ENCODE measurements around the gene MUTYH. TPM values are rescaled to one million over a fixed set of nuclear protein-coding genes. Genes with fewer than 3 reads are reported as not detected.
"Not testable (repeated sequence)": the region's sequence is repeated elsewhere in the genome, so short reads cannot be mapped to it uniquely, and the experiment has no call there.

Gene MUTYH
- total RNA-seq = 10 to 100 TPM; 15.2 to 27.4 TPM

- Histone ChIP-seq H3K9me3 (no peaks in the 10 kb centered on the region), H3K36me3 (peaks cover 24% of the 10 kb centered on the region), H3K27ac (peak within 1 kb of the TSS; percentile 98 to 100), H3K4me3 (peak within 1 kb of the TSS; percentile 94), H3K27me3 (replicated peaks; ENCODE audit: insufficient read depth) (no peaks in the 10 kb centered on the region), H3K4me1 (ENCODE audit: control insufficient read depth in 1 of 2, low read depth in 2 of 2) (peaks cover 13 to 30% of the 10 kb centered on the region in 2 donors)
- no peak for TF ChIP-seq CTCF (IDR thresholded peaks at IDR 0.05)
- DNase-seq (ENCODE audit: low spot score) (peak; percentile 57), ATAC-seq (ENCODE audit: insufficient number of reproducible peaks, low FRiP score, low read depth) (peak; percentile 62)
These were observed at the start of gene MUTYH, which contains the start of gene TOE1 for GRCh38 chr1:45339789-45340558. TSS of gene MUTYH (minus strand) at chr1:45340440. CDS start at chr1:45334505, 5,935 bp downstream. TSS of gene TOE1 (plus strand) at chr1:45340170. CDS start at chr1:45340253, 83 bp downstream.

- H3K27me3 ChIP-seq (replicated peaks; ENCODE audit: insufficient read depth) = no peaks in the 10 kb centered on the region
- no peaks in the 10 kb centered on the region for H3K4me1 ChIP-seq (ENCODE audit: control insufficient read depth in 1 of 2, low read depth in 2 of 2)
- no peak for TF ChIP-seq CTCF (IDR thresholded peaks at IDR 0.05)
- ATAC-seq (ENCODE audit: insufficient number of reproducible peaks, low FRiP score, low read depth) (no peak), DNase-seq (ENCODE audit: low spot score) (no peak)
- no peak overlapping the region for H3K4me3 ChIP-seq
- H3K9me3 ChIP-seq = no peaks in the 10 kb centered on the region
- no peaks in the 10 kb centered on the region for H3K36me3 ChIP-seq
- no peak overlapping the region for H3K27ac ChIP-seq
These were observed 46.0 kb upstream of the MUTYH start for GRCh38 chr1:45386219-45386618.

GRCh38 chr1:45385302-45385701 is 45.1 kb upstream of the MUTYH start:
- H3K27ac ChIP-seq = no peak overlapping the region
- no peak for TF ChIP-seq CTCF (IDR thresholded peaks at IDR 0.05)
- DNase-seq (ENCODE audit: low spot score) (no peak), ATAC-seq (ENCODE audit: insufficient number of reproducible peaks, low FRiP score, low read depth) (no peak)
- H3K27me3 ChIP-seq (replicated peaks; ENCODE audit: insufficient read depth) = no peaks in the 10 kb centered on the region
- H3K9me3 ChIP-seq = no peaks in the 10 kb centered on the region
- no peaks in the 10 kb centered on the region for H3K4me1 ChIP-seq (ENCODE audit: control insufficient read depth in 1 of 2, low read depth in 2 of 2)
- no peaks in the 10 kb centered on the region for H3K36me3 ChIP-seq
- no peak overlapping the region for H3K4me3 ChIP-seq

- DNase-seq (ENCODE audit: low spot score); ATAC-seq (ENCODE audit: insufficient number of reproducible peaks, low FRiP score, low read depth); H3K9me3 ChIP-seq; H3K4me1 ChIP-seq (ENCODE audit: control insufficient read depth in 1 of 2, low read depth in 2 of 2); H3K36me3 ChIP-seq; H3K27me3 ChIP-seq (replicated peaks; ENCODE audit: insufficient read depth); H3K27ac ChIP-seq; H3K4me3 ChIP-seq: not testable (repeated sequence)
These were observed 44.0 kb upstream of the MUTYH start for GRCh38 chr1:45384213-45384612.

GRCh38 chr1:45383191-45383590 is 43.0 kb upstream of the MUTYH start:
- no peak for ATAC-seq (ENCODE audit: insufficient number of reproducible peaks, low FRiP score, low read depth)
- TF ChIP-seq CTCF (IDR thresholded peaks at IDR 0.05) = no peak
- DNase-seq (ENCODE audit: low spot score) = no peak
- H3K27me3 ChIP-seq (replicated peaks; ENCODE audit: insufficient read depth) = no peaks in the 10 kb centered on the region
- H3K4me1 ChIP-seq (ENCODE audit: control insufficient read depth in 1 of 2, low read depth in 2 of 2) = no peaks in the 10 kb centered on the region
- H3K27ac ChIP-seq = no peak overlapping the region
- no peaks in the 10 kb centered on the region for H3K36me3 ChIP-seq
- no peak overlapping the region for H3K4me3 ChIP-seq
- H3K9me3 ChIP-seq = no peaks in the 10 kb centered on the region

All from thoracic aorta (tissue), 2 donors.